Hematopoietic multipotent progenitor cell treated with erythropoietin and hydrocortisone succinate and interleukin-3 and kit ligand, for 17 days (in vitro differentiated cells): ENCODE data around the gene TDRD7.

Experiments
- DNase-seq: peaks from one replicate; pipeline ENCODE4 v3.0.0-alpha.2; 2015; ENCODE audit warnings: low spot score

TDRD7 gene

DNA sequence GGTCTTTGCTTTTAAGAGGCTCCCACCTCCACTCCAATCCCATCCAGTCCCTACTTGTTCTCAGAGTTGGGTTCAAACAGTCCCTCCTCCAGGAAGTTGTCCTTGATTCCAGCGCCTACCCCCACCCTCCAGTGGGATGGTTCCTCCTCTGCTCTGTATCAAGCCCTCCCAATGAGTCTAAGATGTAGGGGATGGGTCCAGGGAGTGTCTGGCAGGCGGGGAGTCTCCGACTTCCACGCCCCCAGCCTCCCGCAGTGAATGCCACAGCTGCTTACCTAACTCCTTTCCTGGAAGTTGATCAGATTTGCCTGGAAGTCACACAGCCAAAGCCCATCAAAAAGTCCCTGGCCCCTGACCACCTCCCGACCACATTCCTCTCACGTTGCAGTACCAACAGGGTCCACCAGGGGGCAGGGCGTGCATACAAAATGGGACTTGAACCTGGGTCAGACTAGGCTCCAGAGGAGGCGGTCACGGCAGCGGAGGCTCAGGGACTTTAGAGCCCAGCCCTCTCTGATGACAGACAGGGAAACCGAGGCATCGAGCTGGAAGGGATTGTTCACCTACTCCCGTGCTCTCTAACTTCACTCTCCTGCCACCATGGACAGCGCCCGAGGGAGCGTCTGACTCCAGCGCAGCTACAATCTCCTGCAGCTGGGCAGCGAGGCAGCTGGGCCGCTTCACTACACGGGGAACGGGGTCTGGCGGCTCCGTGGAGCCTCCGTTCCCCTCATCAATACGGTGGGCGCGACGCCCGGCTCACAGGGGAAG, 25.0 kb upstream of the TDRD7 start:
- peak; percentile 76 for DNase-seq

DNA sequence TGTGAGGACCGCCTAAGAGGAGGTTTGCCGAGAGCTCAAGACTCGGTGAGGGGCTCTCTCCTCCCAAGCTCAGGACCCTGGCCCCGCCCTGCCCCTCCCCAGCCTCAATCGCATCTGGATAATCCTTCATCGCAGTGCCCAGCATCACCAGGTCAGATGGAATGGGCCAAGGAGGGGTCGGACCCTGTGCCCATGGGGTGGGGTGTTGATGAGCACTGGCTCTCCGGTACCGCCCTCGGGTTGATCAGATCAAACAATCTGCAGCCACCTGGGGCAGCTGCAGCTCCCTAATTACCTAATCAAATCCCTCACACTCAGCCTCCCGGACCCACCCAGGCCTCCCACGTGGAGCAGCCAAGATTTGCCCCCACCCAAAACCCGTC, 24.4 kb upstream of the TDRD7 start:
- no peak for DNase-seq

DNA sequence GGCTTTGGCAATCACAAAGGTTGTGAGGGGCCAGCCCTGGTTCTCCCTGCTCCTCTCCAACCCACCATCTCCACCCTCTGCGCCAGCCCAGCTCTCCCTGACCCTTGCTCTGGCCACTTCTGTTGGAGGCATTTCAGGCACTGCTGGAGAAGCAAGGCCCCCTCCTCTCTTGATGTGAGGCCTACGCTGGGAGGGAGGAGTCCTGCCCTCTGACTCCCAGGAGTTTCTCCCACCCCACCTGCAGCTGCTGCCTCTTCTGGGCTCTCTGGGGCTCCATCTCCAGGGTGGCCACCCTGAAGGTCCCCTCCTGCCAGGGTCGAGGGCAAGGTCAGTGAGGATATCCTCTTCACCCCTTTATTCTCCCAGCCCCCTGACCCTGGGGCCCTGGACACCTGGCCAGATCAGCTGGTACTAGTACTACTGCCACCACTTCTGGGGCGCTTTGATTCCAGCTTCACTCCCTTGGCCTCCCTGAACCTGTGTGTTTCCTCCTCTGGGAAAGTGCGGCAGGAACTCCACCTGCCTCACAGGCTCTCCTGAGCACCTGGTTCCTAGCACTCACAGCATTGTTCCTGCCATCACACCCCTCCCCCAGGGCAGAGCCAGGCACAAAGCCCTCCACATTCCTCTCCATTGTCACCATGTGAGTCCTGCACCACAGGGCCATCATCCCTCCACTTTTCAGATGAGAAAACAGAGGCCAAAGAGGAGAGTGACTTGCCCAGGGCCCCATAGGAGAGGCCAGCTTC, 23.8 kb upstream of the TDRD7 start:
- no peak for DNase-seq

DNA sequence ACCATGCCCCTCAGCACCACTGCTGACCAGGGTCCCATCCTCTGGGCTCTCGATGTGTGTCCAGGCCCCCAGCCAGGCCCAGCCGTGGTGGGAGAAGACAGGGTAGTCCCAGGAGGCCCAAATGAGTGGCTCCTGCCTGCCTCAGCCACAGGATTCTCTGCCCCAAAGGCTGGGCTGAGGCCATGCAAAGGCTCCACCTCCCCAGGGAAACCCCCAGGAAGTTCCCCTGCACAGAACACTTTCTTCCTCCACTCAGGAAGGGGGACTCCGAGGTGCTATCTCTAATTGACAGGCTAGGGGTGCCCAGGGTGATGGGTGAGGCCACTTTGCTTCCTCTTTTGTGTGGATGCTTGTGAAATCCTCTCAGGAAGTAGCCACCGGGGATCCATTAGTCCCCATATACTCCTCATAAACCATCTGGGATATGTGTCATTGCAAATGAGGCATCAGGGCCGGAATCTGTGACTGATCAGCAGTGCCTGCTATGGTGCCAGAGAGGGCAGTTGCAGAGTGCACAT, 23.1 kb upstream of the TDRD7 start:
- DNase-seq, result no peak

DNA sequence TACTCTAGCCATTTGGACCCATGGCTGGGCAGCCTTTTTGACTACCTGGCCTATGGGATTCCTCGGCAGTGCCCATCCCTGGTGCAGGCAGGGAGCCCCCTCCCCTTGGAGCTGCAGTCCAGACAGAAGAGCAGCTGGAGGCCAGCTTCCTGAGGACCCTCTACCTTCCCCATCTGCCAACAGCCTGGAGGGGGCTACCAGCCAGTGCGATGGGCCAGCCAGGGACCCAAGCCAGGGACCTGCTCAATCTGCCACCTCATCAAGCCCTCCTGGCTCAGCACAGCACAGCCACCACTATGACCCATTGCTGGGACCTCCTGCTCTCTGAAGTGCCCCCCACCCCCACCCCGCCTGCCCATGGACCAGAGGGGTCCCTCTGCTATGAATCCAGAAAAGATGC, 22.6 kb upstream of the TDRD7 start:
- no peak for DNase-seq

DNA sequence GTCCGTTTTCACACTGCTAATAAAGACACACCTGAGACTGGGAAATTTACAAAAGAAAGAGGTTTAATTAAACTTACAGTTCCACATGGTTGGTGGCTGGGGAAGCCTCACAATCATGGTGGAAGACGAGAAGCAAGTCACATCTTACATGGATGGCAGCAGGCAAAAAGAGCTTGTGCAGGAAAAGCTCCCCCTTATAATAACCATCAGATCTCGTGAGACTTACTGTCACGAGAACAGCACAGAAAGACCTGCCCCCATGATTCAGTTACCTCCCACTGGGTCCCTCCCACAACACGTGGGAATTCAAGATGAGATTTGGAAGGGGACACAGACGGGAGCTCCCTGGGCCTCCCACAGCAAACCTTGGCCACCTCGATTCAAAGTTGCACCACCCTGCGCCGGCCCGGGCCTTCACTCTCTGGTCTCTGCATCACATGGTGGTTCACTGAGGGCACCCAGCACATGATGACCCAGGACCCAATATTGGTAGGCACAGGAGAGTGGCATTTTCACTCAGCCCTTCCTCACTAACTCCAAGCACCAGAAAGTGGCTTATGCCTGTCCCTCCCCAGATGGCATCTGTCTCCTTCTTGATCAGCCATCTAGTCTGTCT, 21.0 kb upstream of the TDRD7 start:
- DNase-seq, result no peak

DNA sequence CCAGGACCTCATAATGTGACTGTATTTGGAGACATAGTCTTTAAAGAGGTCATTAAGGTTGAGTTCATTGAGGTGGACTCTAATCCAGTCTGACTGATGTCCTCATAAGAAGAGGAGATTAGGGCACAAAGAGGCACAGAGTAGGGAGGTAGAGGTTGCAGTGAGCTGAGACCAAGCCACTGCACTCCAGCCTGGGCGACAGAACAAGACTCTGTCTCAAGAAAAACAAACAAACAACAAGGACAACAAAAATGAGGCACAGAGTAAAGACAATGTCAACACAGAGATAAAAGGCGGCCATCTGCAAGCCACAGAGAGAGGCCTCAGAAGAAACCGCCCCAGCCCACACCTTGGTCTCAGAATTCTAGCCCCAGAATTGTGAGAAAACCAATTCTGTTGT, 17.0 kb upstream of the TDRD7 start:
- DNase-seq, result no peak

DNA sequence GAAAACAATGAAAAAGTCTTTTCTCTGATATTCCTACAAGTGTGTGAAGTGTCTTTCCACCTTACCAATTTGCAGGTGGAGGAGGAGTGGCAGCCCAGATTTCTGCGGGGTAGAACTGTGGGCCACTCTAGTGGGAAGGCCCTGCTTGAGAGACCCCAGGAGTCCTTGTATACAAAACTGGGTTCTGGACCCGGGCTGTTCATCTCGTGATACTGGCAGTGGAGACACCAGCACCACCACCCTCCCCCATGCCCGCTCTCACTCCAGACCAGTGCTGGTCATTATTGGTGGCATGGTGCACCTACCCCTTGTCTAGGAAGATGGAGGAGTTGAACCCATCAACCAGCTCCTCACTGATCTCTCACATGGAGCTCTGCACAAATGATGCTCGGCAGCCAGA, 16.2 kb upstream of the TDRD7 start:
- no peak for DNase-seq

DNA sequence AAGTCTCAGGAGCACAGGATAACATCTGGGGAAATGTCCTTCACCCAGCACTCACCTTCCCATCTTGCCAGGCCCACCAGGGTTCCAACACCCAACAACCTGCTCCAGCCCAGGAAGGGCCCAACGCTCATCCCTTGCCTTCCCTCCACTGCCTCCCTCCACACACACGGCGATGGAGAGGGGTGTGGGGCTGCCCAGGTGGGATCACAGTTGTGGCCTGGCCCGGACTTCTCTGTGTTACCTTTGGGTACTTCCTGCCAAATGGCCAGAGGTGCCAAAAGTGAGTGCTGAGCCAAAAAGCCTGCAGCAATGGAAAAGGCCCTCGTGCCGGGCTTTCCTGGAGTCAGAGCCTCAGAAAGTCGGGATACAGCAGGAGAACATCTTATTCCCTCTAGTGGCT, 15.6 kb upstream of the TDRD7 start:
- DNase-seq, result no peak

DNA sequence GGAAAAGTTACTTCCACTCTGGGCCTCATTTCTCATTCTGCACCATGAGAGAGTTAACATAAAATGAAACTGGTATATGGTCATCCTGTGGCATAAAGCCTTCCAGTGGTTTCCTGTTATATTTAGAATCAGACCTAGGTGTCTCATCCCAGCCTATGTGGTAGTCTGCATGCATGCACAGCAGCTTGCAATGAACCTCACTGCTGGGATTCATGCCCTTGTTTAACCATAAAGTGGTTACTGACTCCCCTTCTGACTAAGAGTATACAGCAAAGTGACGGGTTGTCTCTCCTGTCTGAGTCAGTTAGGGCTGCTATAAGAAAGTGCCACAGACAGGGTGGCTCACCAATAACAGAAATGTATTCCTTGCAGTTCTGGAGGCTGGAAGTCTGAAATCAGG, 14.7 kb upstream of the TDRD7 start:
- DNase-seq, result no peak

DNA sequence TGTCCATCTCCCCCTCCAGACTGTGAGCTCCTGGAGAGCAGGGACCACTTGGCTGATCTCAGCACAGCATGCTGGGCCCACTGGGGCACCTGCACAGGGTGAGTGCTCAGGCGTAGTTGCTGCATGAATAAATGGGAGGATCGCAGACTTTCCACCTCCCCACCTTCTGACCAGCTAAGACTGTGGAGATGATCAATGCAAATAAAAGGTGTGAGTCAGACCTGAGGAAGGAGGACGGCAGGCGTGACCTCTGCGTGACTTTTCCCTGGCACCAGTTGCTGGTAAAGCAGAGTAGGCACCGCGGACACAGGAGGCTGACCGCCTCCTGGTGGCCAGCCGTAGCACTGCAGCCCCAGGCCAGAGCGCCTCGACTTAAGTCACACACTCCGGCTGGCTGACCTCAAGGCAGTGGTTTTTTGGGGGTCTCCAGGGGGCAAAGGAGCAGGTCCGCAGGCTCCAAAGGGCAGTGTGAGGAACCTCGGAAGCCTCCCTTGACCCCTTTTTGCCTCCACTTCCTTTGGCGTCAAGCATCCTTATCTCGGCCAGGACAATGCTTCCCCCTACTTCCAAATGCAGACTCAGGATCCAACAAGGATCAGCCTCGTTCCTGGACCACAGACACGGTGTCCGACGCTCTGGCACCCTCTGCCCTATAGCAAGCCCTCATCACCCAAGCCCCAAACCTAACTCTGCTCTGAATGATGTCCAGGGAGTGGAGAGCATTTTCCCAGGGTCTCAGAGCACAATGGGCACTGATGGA, 12.7 kb upstream of the TDRD7 start:
- DNase-seq, result peak; percentile 68

DNA sequence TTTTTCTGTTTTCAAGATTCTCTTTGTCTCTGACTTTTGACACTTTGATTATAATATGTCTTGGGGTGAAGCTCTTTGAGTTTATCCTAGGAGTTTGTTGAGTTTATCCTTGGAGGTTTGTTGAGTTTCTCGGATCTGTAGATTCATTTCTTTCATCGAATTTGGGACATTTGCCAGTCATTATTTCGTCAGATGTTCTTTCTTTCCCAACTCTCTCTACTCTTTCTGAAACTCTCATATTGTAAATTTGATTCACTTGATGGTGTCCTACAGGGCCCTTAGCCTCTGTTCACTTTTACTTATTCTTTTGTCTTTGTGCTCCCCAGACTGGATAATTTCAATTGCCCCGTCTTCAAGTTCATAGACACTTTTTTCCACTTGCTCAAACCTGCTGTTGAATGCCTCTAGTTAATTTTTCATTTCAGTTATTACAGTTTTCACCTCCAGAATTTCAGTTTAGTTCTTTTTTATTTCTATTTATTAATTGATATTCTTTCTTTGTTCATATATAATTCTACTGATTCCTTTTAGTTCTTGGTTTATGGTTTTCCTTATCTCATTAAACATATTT, 8.1 kb upstream of the TDRD7 start:
- no peak for DNase-seq

DNA sequence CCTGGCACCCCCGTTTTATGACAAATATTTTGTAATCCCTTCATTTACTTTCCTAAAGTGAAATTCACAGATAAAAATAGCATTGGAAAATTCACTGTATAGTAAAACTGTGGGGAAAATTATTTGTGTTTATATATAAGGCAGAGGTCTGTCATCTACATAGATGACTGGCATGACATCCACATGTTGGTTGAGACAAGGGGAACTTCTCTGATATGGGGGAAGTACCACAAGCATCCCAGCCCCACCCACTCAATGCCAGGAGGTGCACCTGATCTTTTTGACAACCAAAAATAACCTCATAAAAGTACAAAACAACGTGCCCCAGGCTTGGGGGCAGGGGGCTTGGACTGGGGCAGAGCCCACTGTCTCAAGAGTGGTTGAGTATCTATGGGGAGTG, 6.3 kb upstream of the TDRD7 start:
- no peak for DNase-seq

DNA sequence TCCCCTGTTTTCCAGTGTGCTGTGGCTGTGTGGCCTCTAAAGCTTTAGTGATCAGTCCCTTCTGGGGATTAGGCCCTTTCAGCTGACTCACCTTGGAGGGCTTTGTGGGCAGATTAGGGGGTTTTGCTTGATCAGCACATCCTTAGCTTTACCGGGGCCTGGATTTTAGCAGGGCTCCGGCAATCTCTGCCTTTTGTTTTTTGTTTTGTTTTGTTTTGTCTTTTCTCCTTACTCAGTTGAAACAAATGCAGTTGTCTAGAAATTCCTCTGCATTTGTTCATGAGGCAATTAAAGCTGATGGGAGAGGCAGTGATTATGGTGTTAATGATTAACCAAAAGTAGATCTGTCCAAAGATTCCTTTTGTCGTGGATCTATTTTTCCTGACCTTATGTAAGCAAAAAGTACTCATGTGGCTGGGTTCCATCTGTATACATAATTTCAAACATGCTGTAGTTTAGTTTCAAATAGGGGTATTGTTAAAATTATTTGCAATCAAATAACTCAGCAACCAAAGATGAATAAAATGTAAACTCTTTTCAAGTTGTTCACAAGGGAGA, 5.2 kb upstream of the TDRD7 start:
- DNase-seq, result no peak

DNA sequence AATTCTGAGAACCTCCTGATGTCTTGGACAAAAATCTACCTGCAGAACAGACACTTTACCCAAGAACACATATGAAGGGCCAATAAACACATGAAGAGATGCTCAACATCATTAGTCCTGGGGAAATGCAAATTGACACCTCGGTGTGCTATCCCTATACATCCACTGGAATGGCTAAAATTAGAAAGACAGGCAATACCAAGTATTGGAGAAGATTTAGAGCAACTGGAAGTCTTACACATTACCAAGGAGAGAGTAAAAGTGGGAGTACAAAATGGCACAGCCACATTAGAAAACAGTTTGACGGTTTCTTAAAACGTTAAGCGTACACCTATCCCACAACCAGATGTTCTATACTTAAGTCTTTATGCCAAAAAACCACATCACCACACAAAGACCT, 3.3 kb upstream of the TDRD7 start:
- DNase-seq, result no peak

DNA sequence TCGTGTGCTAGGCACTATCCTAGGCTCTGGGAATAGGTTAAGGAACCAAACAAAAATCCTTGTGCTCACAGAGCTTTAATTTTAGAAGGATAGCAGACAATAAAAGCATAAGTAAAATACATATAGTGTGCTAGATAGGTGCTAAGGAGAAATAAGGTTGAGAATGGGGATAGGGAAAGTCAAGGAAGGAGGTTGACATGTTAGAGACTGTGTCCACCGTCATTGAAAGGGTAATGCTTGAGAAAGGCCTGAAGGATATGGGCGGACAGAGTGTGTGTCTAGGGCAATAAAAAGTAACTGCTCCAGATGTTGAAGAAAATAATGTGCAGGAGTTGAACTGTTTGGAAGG, 482 bp upstream of the TDRD7 start:
- no peak for DNase-seq

DNA sequence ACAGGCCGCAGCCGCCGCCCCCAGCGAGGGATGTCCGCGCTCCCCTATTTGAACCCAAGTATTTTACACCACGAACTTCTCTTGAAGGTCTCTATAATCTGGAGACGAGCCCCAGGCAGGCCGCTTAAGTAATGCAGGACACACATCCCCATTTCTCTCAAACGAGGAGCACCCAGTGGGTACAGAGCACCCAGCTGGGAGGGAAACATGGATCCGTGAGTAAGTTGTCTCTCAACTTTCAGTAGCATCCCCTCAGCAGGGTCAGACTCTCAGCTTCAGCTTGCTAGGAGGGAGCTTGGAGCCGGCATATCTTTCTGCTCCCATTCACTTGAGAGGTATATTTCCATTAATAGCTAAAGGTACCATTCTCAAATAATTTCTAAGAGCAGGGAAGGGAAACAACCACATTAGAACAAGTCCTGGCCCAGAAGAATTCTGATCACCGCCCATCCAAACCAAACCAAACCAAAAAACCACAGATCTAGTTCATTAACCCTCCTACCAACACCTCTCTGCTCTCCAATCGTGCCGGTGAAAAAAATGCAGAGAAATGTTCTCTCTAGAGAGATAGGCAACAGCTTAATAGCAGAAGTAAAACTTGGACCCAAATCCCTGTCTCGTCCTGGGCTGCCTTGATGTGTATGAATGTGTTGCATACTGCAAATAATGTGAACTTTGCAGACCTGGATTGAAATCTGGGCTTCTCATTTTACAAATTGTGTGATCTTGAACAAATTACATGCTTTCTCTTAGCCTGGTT, 910 bp downstream of the TDRD7 start:
- DNase-seq, result no peak

DNA sequence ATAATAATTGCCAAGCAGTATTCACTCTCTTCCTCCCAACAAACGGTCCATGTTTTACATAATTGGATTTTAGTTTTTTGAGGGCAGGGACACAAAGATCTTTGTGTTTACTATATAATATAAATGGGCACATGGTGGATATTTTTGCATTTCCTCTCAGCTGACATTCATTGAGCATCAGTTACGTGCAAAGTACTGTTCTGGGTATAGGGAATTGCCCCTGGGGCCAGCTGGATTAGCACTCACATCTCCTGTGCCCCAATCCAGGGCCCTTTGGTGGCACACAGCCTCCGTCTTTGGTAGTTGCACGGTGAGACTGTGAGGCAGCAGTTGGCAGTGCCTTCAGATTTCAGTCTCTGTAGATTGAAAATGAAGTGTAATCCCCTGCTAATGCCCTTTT, 1.6 kb downstream of the TDRD7 start:
- DNase-seq, result no peak

DNA sequence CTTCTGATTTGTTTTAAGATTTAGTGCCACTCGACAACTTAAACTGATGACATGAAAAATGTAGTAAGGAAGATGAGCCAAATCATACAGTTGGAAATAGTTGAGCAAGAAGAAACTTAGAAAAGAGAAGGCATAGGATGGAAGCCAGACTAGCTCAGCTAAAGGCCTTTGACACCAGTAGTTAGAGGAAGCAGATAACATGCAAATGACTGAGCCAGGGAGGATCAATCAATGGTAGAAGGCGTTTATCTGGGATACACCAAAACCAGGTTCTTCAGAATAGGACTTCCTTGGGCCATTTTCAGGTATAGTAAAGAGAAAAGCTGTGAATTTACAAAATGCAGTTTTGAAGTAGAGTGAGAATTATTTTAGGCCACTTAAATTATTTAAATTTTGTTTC, 3.2 kb downstream of the TDRD7 start:
- no peak for DNase-seq

DNA sequence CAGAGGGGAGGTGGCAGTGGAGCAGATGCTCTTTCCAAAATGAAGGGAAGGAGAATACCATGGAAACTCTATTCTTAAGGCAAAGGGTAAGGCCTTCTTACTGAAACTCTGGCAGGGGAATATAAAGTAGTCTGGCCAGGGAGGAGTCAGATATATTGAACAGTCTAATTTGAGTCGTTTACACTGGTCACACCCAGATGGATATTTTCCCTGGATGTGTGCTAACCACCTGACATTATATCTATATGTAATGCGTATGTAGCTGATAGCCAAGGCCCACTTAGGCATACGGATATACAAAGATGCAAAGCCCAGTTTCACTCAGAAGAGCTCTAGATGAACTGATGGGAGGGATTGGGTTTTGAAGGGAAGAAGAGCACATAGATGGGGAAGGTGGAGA, 7.0 kb downstream of the TDRD7 start:
- no peak for DNase-seq

DNA sequence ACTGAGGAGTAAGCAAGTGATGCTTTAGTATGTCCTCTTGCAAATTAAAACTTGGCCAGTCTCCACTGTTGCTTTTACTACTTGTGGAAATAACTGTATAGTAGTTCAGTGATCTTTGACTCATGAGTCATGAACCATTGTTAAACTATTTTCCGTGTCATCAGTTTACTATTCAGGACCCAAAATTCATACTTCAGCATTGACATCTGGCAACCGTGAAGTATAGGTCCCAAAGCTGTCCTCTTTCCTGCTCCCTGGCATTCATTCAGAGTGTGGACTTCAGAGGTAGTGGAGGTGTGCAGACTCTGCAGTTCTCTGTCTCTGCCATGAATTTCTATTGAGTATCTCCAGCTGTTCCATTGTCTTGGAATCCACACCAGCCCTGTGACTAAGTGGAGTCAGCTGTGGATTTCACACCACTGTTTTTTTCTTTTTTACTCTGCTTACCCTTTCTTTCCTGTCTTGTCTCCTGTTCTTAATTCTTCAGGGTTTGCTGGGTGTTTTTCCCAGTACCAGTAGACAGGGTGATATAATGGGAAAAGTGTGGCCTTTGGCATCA, 7.5 kb downstream of the TDRD7 start:
- DNase-seq, result no peak
